NCI-H82 (cell line): ENCODE results near the gene ABCC4.
"Not testable (repeated sequence)": the region's sequence is repeated elsewhere in the genome, so short reads cannot be mapped to it uniquely, and the experiment has no call there.

Experiments used
- DNase-seq: peaks from one replicate; lab custom pipeline; 2025; lab: John Stamatoyannopoulos, UW

ABCC4 gene

DNA sequence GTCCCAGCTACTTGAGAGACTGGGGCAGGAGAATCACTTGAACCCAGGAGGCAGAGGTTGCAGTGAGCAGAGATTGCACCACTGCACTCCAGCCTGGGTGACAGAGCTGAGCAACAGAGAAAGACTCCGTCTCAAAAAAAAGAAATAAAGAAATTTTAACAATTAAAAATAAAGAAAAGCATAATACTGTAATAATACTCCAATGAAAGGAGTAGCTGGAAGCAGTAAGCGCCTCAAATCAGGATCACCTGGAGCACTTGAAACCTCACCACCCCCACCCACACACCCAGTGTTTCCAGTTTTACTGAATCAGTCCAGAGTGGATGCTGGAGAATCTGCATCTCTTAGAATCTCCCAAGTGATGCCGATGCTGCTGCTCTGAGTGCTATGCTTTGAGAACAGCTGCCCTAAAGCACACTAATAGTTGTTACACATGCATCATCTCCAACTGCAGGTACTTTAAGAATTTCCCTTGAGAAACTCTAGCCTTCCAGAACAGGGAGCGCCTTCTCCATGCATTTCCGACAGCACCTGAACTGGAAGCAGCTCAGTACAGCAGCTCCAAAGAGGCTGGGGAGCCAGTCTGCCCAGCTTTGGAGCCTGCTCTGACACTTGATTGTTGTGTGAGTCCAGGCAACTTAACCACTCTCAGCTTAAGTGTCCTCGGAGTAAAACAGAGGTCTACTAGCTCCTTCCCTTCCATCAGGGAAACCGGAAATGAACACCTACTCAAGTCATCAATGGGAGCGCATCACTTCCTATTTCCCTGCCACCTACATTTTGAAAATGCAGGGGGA lies 2.9 kb downstream of the ABCC4 start:
- DNase-seq: no peak

DNA sequence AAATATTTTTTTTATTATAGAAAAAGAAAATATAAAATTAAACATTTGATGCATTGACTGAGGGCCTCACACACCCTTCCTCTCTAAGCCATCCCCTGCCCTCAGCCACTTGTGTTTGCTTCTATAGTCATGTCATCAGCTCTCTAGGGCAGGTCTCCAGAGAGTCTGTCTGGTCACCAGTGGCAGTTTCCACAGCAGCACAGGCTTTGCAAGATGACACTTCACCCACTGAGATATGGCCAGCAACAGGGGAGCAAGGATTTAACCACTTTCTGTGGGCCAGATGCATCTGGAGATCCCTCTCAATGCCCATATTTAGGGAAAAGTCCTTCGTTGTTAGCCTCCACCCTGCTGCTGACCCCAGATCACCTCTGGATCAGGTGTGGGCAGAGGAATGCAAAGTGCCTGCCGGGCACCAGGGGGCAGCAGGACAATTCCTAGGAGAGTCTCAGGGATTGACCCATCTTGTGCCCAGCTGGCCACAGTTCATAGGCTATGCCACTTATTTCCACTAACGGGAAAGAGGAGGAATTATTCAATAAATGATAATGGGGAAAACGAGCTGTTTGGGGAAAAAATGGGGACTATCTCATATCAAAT lies 4.8 kb downstream of the ABCC4 start:
- peak; percentile 56 for DNase-seq

DNA sequence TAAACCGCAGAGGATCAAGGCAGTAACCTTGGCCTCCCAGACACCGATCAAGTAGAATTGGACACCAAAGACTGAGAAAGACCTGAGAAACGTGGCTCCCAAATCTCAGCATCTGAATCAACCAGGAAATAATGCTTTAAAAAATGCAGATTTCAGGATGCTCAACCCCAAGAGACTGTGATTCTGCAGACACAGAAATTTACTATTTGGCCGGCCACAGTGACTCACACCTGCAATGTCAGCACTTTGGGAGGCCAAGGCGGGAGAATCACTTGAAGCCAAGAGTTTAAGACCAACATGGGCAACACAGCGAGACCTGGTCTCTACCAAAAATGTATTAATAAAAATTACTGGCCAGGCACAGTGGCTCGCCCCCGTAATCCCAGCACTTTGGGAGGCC lies 6.2 kb downstream of the ABCC4 start:
- DNase-seq: no peak

DNA sequence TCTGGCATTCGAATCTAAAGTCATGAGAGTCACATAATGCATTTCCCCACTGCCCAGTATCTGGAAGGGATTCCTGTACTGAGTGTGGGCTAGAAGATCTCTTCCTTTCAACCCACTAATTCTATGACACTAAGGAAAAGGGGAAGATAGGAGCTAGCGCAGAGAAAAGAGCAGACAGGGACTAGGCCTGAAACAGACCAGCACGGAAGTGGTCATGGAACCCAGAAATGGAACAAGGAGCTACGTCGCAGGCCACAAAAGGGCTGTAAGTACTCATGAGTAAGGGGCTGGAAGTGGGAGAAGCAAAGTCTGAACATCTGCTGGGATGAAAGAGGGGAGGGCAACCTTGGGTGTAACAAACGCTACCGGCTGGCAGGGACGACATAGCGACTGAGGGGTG lies 8.6 kb downstream of the ABCC4 start:
- DNase-seq: no peak

DNA sequence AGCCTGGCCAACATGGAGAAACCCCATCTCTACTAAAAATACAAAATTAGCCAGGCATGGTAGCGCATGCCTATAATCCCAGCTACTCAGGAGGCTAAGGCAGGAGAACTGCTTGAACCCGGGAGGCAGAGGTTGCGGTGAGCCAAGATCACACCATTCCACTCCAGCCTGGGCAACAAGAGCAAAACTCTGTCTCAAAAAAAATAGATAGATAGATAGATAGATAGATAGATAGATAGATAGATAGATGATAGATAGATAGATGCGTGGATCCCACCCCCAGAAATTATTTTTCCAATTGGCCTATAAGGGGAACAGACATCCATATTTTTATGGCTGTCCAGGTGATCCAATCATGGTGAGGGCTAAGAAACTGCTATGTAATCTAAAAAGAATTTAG lies 11.3 kb downstream of the ABCC4 start:
- DNase-seq: not testable (repeated sequence)

DNA sequence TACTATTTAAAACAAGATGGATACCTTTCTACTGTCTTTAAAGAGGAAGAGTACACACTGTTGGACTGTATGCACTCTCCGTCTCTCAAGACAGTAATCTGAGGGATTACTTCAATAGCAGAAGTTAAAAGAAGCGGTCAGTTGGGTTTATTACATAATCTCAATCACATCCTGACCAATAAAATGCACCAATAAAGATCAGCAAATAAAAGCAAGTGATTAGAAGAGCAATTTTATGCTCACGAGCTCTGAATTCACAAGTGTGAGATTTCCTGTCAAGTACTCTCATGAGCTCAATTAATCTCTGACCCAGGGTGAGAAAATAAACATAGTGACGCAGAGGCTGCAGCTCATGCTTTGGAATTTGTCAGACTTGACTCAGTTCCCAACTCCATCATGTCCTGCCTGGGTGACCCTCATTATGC lies 12.2 kb downstream of the ABCC4 start:
- peak; percentile 20 for DNase-seq

DNA sequence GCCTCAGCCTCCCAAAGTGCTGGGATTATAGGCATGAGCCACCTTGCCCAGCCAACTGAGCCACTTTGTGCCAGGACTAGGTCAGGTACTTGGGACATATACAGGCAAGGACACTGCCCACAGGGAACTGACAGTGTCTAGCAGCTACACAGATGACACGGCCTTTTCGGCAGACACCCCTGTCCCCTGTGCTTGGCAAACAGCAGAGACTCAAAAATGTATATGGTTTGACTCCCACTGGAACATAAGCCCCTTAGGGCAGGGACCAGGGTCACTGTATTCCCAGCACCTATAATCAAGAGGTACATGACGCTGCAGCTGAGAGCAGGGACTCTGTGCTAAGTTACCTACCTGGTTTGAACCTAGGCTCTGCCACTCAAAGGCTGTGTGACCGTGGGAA lies 16.8 kb downstream of the ABCC4 start:
- DNase-seq: no peak

DNA sequence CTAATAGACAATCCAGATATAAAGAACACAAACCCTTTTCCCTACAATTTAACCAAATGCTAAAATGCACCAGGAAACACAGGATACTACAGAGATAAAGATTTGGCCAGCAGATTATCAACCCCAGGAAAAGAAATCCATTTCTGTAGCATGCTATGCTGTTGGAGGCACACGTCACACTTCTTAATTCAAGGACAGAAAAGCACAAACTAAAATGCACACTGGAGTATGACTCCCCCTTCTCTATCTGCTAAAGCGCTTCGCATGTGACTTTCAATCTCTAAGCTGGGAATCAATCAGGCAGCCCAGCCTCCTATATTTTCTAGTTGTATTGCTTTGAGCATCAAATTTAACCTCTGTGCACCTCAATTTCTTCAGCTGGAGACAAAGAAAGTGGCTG lies 22.2 kb downstream of the ABCC4 start:
- no peak for DNase-seq

DNA sequence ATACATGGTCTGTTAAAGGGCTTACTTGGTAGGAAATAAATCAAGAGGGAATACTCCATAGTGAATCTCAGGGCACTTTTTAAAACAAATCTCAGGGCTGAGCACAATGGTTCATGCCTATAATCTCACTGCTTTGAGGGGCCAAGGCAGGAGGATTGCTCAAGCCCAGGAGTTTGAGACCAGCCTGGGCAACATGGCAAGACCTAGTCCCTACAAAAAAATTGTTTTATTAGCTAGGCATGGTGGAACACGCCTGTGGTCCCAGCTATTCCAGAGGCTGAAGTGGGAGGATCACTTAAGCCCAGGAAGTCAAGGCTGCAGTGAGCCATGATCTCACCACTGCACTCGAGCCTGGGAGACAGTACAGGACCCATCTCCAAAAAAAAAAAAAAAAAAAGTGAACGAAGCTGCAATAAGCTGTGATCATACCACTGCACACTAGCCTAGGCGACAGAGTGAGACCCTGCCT lies 25.2 kb downstream of the ABCC4 start:
- no peak for DNase-seq

DNA sequence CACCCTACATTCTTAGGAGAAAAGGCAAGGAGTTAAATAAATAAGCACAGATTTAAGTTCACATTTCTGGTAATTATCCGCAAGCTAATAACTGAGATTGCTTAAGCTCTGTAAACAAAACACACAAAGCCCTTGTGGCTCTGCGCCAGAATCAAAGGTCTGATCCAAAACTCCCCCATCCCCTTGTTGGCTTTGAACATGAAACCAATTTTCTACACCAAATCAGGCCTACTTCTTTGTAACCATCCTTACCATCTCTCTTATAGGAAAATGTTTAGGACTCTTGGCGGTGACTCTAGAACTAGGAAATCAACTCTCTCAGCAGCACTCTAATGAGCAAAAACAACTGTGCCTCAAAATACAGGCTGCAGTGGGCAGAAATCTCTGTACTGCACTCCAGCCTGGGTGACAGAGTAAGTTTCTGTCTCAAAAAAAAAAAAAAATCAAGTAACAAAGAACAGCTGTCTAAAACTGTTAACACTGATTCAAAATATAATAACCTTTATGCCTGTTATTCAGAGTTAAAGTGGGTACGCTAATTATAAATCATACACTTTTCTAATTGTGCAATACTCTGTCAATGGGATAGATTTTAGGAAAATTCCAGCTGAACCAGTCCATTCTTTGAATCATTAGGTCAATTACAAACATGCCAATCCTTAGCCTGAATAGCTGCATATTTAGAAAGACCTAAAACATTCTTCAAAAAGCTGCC lies 25.8 kb downstream of the ABCC4 start:
- peak; percentile 91 for DNase-seq

DNA sequence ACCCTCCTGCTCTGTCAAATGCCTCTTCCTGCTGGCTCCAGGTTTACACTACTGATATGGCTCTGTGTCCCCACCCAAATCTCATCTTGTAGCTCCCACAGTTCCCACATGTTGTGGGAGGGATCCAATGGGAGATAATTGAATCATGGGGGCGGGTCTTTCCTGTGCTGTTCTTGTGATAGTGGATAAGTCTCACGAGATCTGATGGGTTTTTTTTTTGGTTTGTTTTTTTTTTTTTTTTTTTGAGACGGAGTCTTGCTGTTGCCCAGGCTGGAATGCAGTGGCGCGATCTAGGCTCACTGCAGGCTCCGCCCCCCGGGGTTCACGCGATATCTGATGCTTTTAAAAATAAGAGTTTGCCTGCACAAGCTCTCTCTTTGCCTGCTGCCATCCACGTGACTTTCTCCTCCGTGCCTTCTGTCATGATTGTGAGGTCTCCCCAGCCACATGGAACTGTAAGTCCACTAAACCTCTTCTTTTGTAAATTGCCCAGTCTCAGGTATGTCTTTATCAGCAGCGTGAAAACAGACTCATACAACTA lies 27.6 kb downstream of the ABCC4 start:
- DNase-seq: peak; percentile 43

DNA sequence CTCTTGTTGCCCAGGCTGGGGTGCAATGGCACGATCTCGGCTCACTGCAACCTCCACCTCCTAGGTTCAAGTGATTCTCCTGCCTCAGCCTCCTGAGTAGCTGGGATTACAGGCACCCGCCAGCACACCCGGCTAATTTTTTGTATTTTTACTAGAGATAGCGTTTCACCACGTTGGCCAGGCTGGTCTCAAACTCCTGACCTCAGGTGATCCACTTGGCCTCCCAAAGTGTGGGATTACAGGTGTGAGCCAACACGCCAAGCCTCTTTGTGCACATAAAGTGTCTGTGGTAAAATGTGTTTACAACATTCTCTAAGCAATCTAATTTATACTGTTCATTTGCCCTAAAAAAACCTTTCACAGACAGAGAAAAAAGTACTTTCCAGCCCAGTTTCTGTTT lies 29.2 kb downstream of the ABCC4 start:
- DNase-seq: peak; percentile 46

DNA sequence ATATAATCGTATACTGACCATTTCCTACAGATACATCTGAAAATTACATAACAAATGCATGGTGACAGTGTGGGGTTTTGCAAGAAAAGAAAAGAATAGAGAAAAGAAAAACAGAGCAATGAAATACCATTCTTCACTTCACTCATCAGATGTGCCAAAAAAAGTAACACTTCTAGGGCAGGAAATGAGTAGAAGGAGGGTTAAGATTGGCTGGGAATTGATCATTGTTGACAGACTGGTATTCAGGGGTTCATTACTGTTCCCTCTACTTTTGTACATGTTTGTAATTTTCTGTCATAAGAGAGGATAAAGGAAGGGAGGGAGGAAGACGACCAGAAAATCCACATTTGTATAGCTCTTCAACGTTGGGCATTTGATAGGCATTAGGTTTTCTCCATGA lies 31.5 kb downstream of the ABCC4 start:
- DNase-seq: no peak

DNA sequence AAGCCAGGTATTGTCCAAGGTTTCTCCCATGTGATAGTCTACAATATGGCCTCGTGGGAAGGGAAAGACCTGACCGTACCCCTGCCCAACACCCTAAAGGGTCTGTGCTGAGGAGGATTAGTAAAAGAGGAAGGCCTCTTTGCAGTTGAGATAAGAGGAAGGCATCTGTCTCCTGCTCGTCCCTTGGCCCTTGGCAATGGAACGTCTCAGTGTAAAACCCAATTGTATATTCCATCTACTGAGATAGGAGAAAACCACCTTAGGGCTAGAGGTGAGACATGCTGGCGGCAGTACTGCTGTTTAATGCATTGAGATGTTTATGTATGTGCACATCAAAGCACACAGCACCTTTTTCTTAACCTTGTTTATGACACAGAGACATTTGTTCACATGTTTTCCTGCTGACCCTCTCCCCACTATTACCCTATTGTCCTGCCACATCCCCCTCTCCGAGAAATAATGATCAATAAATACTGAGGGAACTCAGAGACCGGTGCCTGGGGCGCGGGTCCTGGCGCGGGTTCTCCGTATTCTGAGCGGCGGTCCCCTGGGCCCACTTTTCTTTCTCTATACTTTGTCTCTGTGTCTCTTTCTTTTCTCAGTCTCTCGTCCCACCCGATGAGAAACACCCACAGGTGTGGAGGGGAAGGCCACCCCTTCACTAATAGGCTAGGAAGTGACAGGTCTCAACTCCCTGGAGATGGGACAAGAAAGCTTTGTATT lies 32.7 kb downstream of the ABCC4 start:
- peak; percentile 43 for DNase-seq

DNA sequence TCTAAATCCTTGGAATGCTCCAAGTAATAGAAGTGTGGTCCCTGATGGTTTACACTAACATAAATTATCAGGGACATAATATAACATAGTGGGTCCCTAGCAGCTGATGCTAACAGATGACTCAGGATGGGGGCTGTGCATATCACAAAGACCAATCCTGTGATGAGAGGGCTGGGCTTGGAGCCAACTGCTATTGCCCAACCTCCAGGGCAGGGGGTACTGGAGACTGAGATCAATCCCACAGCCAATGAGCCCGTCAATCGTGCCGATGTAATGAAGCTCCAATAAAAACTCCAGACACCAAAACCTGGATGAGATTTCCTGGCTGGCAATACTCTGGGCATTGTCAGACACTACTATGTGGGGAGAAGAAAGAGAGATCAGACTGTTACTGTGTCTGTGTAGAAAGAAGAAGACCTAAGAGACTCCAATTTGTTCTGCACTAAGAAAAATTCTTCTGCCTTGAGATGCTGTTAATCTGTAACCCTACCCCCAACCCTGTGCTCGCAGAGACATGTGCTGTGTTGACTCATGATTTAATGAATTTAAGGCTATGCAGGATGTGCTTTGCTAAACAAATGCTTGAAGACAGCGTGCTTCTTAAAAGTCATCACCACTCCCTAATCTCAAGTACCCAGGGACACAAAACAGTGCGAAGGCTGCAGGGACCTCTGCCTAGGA lies 33.4 kb downstream of the ABCC4 start:
- peak; percentile 63 for DNase-seq

DNA sequence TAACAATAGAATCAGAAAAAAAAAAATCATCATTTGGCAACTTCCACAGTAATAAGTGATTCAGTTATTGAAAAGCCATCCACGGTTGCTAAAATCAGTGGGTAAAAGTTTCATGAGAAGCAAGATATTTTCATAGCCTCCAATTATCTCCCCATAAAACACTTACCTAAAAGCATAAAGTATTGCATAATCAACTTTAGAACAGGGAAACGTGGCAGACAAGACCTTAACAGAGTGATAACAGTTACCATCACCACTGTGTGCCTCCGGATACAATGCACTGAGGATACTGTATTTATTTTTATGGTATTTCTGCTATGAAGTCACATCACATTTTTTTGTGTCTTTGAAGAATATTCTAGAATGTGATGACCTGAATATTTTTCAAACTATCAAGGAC lies 37.0 kb downstream of the ABCC4 start:
- no peak for DNase-seq

DNA sequence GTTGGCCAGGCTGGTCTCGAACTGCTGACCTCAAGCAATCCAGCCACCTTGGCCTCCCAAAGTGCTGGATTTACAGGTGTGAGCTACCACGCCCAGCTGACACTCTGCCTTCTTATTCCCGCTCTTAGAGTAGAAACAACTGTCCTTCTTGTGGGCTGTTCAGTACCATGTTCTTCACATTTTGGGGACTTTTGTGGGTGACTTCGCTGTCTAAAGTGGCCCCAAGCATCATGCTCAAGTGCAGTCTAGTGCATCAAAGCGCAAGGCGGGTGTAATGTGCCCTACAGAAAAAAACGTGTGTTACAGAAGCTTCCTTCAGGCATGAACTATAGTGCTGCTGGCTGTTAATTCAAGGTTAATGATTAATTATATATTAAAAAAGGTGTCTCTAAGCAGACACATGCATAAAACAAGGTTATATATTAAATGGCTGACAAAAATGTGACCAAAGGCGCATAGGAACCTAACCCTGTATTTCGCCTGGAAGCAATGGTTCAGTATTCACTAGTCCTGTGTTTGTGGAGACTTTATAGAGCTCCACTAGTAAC lies 38.3 kb downstream of the ABCC4 start:
- DNase-seq: no peak

DNA sequence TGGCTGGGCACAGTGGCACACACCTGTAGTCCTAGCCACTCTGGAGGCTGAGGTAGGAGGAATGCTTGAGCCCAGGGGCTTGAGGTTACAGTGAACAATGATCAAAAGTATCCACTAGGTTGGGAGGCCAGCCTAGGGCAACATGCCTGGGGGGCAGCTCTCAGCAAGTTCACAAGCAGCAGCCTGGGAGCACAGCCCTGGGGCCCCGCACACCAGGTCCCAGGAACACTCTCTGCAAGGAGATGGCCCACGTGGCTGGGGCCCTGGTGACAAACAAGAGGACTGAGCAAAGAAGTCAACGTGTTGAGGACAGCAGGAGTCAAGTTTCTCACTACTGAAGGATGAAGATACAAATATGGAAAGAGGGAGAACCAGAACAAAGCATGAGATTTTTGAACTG lies 39.3 kb downstream of the ABCC4 start:
- DNase-seq: no peak

DNA sequence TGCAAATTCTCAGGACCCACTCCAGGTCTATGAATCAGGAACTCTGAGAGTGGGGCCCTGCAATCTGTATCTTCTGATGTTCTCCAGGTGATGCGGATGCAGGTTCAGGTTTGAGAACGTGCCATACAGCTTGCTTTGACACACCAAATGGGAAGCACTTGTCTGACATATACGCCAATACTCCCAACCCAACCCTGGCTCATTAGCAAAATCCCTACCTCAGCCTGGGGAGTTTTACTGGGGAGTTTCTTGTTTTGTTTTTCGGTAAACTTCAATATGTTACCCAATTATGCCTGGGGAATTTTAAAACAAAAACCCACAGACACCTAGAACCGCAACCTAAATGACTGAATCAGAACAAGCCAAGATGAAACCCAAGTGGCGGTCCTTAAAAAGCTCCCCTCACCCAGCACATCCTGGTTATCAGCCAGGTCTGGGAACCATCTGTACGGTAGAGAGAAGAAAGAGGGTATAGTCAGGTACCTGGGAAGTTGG lies 41.2 kb downstream of the ABCC4 start:
- no peak for DNase-seq

DNA sequence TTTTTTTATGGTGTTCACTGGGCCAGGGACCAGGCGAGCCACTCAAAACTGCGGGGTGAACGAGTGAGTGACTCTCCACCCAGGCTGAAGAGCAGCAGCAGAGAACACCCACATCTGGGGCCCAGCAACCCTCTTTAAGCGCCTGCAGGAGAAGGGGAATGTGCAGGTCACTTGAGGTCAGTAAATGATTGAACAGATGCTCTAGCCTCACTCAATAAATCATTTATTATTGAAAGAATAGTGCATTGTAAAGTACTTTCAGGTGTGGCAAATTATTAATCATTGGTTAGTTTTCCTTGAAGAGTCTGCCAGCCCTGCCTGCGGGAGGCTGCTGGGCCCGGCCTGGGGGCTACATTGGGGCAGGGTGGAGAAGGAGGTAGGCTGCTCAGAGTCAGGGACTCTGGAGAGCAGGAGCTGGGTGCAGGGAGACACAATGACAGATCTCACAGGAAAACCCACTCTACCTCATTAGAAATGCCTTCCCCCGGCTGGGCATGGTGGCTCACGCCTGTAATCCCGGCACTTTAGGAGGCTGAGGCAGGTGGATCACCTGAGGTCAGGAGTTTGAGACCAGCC lies 42.5 kb downstream of the ABCC4 start:
- DNase-seq: peak; percentile 64

DNA sequence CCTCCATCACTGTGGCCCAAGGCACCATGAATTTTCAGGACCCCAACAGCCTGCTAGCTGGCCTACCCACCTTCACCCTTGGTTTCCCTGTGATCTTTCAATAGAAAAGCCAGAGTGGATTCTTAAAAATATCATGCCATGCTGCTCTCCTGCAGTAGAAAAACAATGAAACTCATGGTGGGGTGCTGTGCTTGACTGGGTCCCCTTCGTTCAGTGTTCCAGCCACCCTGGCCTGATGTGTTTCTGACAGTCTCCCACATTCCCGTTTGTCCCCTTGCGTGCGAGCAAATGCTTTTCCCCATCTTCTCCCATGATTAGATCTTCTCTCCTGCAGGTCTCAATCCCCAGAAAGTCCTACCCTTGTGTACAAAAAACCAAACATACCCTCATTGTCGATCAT lies 43.2 kb downstream of the ABCC4 start:
- DNase-seq: no peak
